ENCODE results near the gene BRD7. TPM values are rescaled to one million over a fixed set of nuclear protein-coding genes. Genes with fewer than 3 reads are reported as not detected.

Gene BRD7
- total and polyA plus RNA-seq, 2 of the 4 experiments (the other 2 are of a cell fraction): 24.8 to 29.9 TPM

DNA sequence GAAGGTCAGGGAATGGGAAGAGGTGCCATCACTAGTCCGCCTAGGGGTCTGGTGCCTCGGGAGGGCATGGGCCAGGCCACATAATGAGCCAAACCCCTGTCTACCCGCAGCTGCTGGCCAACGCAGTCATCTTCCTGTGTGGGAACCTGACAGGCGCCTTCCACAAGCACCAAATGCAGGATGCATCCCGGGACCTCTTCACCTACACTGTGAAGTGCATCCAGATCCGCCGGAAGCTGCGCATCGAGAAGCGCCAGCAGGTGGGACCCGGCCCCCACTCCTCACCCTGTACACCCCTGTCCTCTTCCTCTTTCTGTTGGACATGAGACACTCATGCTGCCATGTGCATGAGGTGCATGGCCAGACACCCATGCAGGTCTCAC lies 76.2 kb downstream of the BRD7 start:
- Histone ChIP-seq H2BK120ac (ENCODE audit: low read depth, low read length) (no peak overlapping the region), H3K4ac (ENCODE audit: low read depth, low read length) (no peak overlapping the region), H2AFZ (replicated peaks; ENCODE audit: low read length, poor library complexity) (no peak overlapping the region), H3K14ac (replicated peaks; ENCODE audit: low read depth, low read length) (no peak overlapping the region), H3K36me3 (ENCODE audit: control insufficient read depth, insufficient read depth, low read length) (peaks cover 8% of the 10 kb centered on the region; the same call in 1 of the 2 replicates), H4K5ac (ENCODE audit: low read depth, low read length) (no peak overlapping the region), H2AK9ac (replicated peaks; ENCODE audit: low read depth, low read length, poor library complexity) (no peak overlapping the region), H4K91ac (ENCODE audit: insufficient read depth, low read depth, low read length) (no peak overlapping the region), H3K4me1 (ENCODE audit: control insufficient read depth, insufficient read depth, low read length) (no peaks in the 10 kb centered on the region), H2BK5ac (ENCODE audit: low read depth, low read length, poor library complexity, severe bottlenecking) (no peak overlapping the region), H3K18ac (ENCODE audit: low read depth, low read length) (no peak overlapping the region), H4K20me1 (ENCODE audit: insufficient read depth, low read length) (no peaks in the 10 kb centered on the region), H3K79me1 (ENCODE audit: low read depth in 1 of 2, low read length in 2 of 2) (peaks cover 4 to 5% of the 10 kb centered on the region in 2 experiments; a peak in 2 of 4 replicates), H3K56ac (ENCODE audit: extremely low read depth, insufficient read depth, low read length) (no peak overlapping the region), H3K9me1 (ENCODE audit: insufficient read depth, low read length) (peaks cover 3% of the 10 kb centered on the region; the same call in 1 of the 2 replicates), H3K4me2 (ENCODE audit: low read depth, low read length) (no peak overlapping the region), H3K27ac (ENCODE audit: insufficient read depth, low read length) (no peak overlapping the region), H4K8ac (ENCODE audit: low read depth in 2 of 2, low read length in 2 of 2) (no peak overlapping the region), H2AK5ac (ENCODE audit: low read depth, low read length) (no peak overlapping the region), H2BK15ac (ENCODE audit: low read depth, low read length) (no peak overlapping the region), H3K27me3 (ENCODE audit: control insufficient read depth, insufficient read depth, low read length) (no peaks in the 10 kb centered on the region), H3K4me3 (ENCODE audit: insufficient read depth, low read depth, low read length) (no peak overlapping the region), H3K23ac (ENCODE audit: low read depth, low read length) (no peak overlapping the region), H3K9me3 (ENCODE audit: control insufficient read depth, insufficient read depth, low read length) (no peaks in the 10 kb centered on the region), H3K9ac (ENCODE audit: low read depth, low read length) (no peak overlapping the region), H2BK20ac (ENCODE audit: low read depth, low read length) (no peak overlapping the region)
- WGBS, 2 experiments (ENCODE audit: extremely low coverage in 2 of 2, insufficient read length in 1 of 2): 94% methylated on average over 5 of the region's 12 CpGs; no CpG with 5 or more reads in 1 of the 2 experiments
- BruUV-seq (replicated peaks): no TSS peak
- intact Hi-C loops (cut with micrococcal nuclease): no loop called here
- DNase-seq: no peak
- ChIA-PET POLR2A (ENCODE audit: unreplicated experiment) (no interaction called here), CTCF (no interaction called here)
- in situ Hi-C loops (cut with MboI; ENCODE audit: low sequenced_read_pairs): no loop called here
- TF ChIP-seq MXI1 (IDR thresholded peaks at IDR 0.05; ENCODE audit: borderline replicate concordance, low read depth, low read length) (no peak), RAD21 (IDR thresholded peaks at IDR 0.05; ENCODE audit: low read length) (no peak), NFE2L2 (IDR thresholded peaks at IDR 0.05; ENCODE audit: low read depth, low read length) (no peak), CHD1 (IDR thresholded peaks at IDR 0.05; ENCODE audit: low read depth, low read length) (no peak), CEBPB (IDR thresholded peaks at IDR 0.05; ENCODE audit: low read depth, low read length) (no peak), CTCF (conservative IDR thresholded peaks at IDR 0.05; ENCODE audit: low read depth, low read length) (no peak), MAFK (IDR thresholded peaks at IDR 0.05; ENCODE audit: low read depth, low read length) (no peak), MAZ (IDR thresholded peaks at IDR 0.05; ENCODE audit: borderline replicate concordance, low read depth, low read length) (no peak), FOS (IDR thresholded peaks at IDR 0.05; ENCODE audit: low read depth, low read length) (no peak), POLR2A (IDR thresholded peaks at IDR 0.05; ENCODE audit: low read depth, low read length) (no peak), SMC3 (IDR thresholded peaks at IDR 0.05; ENCODE audit: low read depth, low read length) (no peak), RCOR1 (IDR thresholded peaks at IDR 0.05; ENCODE audit: insufficient replicate concordance, low read length) (no peak), USF2 (IDR thresholded peaks at IDR 0.05; ENCODE audit: low read depth, low read length) (no peak), RFX5 (IDR thresholded peaks at IDR 0.05; ENCODE audit: low read depth, low read length) (no peak), BHLHE40 (IDR thresholded peaks at IDR 0.05; ENCODE audit: low read depth, low read length) (no peak)
- TF ChIP-seq, protein P1, sequence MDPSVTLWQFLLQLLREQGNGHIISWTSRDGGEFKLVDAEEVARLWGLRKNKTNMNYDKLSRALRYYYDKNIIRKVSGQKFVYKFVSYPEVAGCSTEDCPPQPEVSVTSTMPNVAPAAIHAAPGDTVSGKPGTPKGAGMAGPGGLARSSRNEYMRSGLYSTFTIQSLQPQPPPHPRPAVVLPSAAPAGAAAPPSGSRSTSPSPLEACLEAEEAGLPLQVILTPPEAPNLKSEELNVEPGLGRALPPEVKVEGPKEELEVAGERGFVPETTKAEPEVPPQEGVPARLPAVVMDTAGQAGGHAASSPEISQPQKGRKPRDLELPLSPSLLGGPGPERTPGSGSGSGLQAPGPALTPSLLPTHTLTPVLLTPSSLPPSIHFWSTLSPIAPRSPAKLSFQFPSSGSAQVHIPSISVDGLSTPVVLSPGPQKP (IDR thresholded peaks at IDR 0.05; ENCODE audit: borderline replicate concordance, low read depth, low read length): no peak
- ATAC-seq (ENCODE audit: low read depth): no peak
- dilution Hi-C loops (cut with HindIII; ENCODE audit: low sequenced_read_pairs, unreplicated experiment): no loop called here

Measured in IMR-90 (cell line).